ENCODE results near the gene SURF4. TPM values are rescaled to one million over a fixed set of nuclear protein-coding genes. Genes with fewer than 3 reads are reported as not detected.

SURF4 gene
- total and polyA plus RNA-seq, 2 of the 13 experiments (the other 11 are each of a cell fraction or from before 2014, with no cell fraction given): 220 to 265 TPM

DNA sequence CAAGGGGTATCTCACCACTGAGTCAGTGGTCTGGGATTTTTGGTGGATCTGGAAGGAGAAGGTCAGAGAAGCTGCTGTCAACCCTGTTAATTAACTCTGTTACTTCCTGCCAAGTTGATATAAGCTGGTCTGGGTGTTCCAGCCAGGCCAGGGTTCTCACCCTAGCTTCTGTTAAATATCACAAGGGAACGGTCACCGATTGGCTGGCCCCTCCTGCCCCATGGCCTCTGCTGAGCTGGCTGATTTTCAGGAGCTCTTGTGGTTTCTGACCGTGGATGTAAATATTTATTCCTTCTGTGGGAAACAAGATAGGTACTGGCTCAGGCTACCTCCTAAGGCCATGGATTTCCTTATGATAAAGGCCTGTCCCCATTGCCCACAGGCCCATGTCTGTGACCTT lies 47.4 kb upstream of the SURF4 start (continued):
- TF ChIP-seq, protein P1, sequence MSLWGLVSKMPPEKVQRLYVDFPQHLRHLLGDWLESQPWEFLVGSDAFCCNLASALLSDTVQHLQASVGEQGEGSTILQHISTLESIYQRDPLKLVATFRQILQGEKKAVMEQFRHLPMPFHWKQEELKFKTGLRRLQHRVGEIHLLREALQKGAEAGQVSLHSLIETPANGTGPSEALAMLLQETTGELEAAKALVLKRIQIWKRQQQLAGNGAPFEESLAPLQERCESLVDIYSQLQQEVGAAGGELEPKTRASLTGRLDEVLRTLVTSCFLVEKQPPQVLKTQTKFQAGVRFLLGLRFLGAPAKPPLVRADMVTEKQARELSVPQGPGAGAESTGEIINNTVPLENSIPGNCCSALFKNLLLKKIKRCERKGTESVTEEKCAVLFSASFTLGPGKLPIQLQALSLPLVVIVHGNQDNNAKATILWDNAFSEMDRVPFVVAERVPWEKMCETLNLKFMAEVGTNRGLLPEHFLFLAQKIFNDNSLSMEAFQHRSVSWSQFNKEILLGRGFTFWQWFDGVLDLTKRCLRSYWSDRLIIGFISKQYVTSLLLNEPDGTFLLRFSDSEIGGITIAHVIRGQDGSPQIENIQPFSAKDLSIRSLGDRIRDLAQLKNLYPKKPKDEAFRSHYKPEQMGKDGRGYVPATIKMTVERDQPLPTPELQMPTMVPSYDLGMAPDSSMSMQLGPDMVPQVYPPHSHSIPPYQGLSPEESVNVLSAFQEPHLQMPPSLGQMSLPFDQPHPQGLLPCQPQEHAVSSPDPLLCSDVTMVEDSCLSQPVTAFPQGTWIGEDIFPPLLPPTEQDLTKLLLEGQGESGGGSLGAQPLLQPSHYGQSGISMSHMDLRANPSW (CRISPR knock-in tag; IDR thresholded peaks at IDR 0.05; ENCODE audit: borderline replicate concordance): no peak
- TF ChIP-seq CTCF (CRISPR knock-in tag; IDR thresholded peaks at IDR 0.05): no peak

DNA sequence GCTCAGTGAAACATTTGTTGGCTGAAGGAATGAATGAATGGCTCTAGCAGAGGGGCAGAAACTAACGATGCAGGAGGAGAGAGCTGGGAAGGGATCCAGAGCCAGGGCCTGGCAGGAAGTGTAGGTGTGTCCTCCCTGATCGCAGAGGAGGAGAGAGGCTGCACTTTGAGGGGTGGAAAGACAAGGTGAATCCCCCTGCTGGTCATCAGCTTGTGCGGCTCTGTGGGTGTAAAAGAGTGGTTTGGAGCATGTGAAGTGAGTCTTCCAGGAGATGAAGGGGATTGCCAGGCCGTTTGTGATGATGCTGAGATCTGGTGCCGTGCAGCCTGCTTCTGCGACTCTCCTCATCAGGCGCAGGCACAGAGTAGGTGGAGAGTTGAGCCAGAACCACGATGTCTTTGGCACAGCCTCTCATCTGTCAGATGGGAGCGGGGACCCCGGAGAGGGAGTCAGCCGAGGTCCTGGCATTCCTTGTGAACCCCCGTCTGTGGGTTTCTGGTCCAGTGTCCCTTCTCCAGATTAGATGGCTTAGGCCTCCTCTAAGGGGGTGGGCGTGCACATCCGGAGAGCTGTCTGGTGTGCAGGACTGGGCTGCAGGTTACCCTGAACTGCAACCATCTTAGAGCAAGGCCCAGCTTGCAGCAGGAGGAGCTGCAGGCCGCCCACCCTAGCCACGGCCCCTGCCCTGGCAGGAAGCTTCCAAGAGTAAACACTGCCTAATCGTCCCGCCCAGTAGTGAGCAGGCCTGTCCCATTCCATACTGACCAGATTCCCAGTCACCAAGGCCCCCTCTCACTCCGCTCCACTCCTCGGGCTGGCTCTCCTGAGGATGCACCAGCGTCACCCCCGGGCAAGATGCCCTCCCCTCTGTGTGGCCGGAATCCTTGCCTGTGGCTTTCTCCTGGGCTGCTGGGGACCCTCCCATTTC lies 46.0 kb upstream of the SURF4 start, which contains the start of gene ADAMTS13:
TSS of gene ADAMTS13 (plus strand) at position 753 of the 928 bp plus-strand sequence. CDS start at position 830, 77 bp downstream.
- in situ Hi-C loops (cut with HindIII; ENCODE audit: extremely low pct_ligation_motif_present, low pct_unique_long_range_greater_than_20kb) (no loop called here), intact Hi-C loops (cut with micrococcal nuclease; ENCODE audit: unreplicated experiment) (no loop called here)
- Histone ChIP-seq H3K9me3 (ENCODE audit: low read length) (no peaks in the 10 kb centered on the region), H3K4me2 (ENCODE audit: low read depth, low read length) (peak within 1 kb of the TSS; percentile 93), H3K4me3 (replicated peaks in 1 of 3; ENCODE audit: insufficient read depth in 1 of 3, low read depth in 2 of 3, low read length in 3 of 3) (peak within 1 kb of the TSS; percentile 36 to 61 (median 46)), H2AFZ (ENCODE audit: low read length) (peak within 1 kb of the TSS; percentile 15), H3K9ac (ENCODE audit: insufficient read depth, low read depth, low read length) (peak within 1 kb of the TSS; percentile 45), H3K79me2 (ENCODE audit: insufficient read depth, low read length) (peaks cover 8% of the 10 kb centered on the region), H4K20me1 (ENCODE audit: insufficient read depth, low read length) (no peaks in the 10 kb centered on the region), H3K27me3 (ENCODE audit: control insufficient read depth in 1 of 2, insufficient read depth in 2 of 2, low read length in 2 of 2) (no peaks in the 10 kb centered on the region; a peak in 1 of 5 replicates), H3K36me3 (replicated peaks in 1 of 2; ENCODE audit: control insufficient read depth in 1 of 2, insufficient read depth in 2 of 2, low read length in 2 of 2) (no peaks in the 10 kb centered on the region), H3K27ac (ENCODE audit: extremely low read length, insufficient read depth, low read length) (peak within 1 kb of the TSS; percentile 54), H3K4me1 (ENCODE audit: insufficient read depth, low read length) (peaks cover 69% of the 10 kb centered on the region)
- FAIRE-seq (peak; percentile 90), ATAC-seq (peak; percentile 69), DNase-seq (ENCODE audit: low spot score) (peak; percentile 74)
- no TSS peak for BruUV-seq (replicated peaks)
- CTCF ChIA-PET (ENCODE audit: low intra/inter-chr PET ratio, low total read pairs): interaction anchor here (0.8 to 1.5 kb wide), 2 partner anchors 15 to 62 kb away, joined by 4 to 6 read pairs; no protein-coding TSS in a partner anchor
- 4% methylated on average over 5 of the region's 23 CpGs for WGBS (ENCODE audit: low lambda C conversion rate)
- POLR2A ChIA-PET: interaction anchor here (1.0 to 2.4 kb wide), 7 partner anchors 15 to 74 kb away, joined by 3 to 12 read pairs (median 4); partner anchors contain the start of genes CACFD1, MED22, RPL7A and SLC2A6
- TF ChIP-seq FOXA1 (IDR thresholded peaks at IDR 0.05) (no peak), FOXA1 (CRISPR knock-in tag; IDR thresholded peaks at IDR 0.05) (peak; percentile 78), ZNF678 (CRISPR knock-in tag; IDR thresholded peaks at IDR 0.05) (no peak), BRF2 (CRISPR knock-in tag; IDR thresholded peaks at IDR 0.05) (no peak)
- TF ChIP-seq, protein P2, sequence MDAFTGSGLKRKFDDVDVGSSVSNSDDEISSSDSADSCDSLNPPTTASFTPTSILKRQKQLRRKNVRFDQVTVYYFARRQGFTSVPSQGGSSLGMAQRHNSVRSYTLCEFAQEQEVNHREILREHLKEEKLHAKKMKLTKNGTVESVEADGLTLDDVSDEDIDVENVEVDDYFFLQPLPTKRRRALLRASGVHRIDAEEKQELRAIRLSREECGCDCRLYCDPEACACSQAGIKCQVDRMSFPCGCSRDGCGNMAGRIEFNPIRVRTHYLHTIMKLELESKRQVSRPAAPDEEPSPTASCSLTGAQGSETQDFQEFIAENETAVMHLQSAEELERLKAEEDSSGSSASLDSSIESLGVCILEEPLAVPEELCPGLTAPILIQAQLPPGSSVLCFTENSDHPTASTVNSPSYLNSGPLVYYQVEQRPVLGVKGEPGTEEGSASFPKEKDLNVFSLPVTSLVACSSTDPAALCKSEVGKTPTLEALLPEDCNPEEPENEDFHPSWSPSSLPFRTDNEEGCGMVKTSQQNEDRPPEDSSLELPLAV (CRISPR knock-in tag; conservative IDR thresholded peaks at IDR 0.05; ENCODE audit: low read depth): no peak
